GM19193 (cell line): ENCODE data around the gene DYNC2LI1.

Source experiments
- POLR2A ChIP-seq: IDR thresholded peaks from 4 replicates; pipeline ENCODE4 v1.6.1; 2011; ENCODE audit not compliant: insufficient read depth, insufficient read length; ENCODE audit errors: extremely low read depth

Gene DYNC2LI1

GRCh38 chr2:43848214-43848613 is 74.4 kb downstream of the DYNC2LI1 start:
- TF ChIP-seq POLR2A = no peak

GRCh38 chr2:43851011-43851980 is 77.5 kb downstream of the DYNC2LI1 start:
- no peak for TF ChIP-seq POLR2A

GRCh38 chr2:43852196-43852730 is 78.4 kb downstream of the DYNC2LI1 start:
- no peak for TF ChIP-seq POLR2A

GRCh38 chr2:43853141-43854081 is 79.6 kb downstream of the DYNC2LI1 start:
- no peak for TF ChIP-seq POLR2A

- TF ChIP-seq POLR2A = no peak
These were observed 80.8 kb downstream of the DYNC2LI1 start for GRCh38 chr2:43854671-43855070.

GRCh38 chr2:43855292-43855691 is 81.5 kb downstream of the DYNC2LI1 start:
- TF ChIP-seq POLR2A = no peak
